GM04504 (cell line): ENCODE measurements around the gene C2orf68.
"Not testable (repeated sequence)": the region's sequence is repeated elsewhere in the genome, so short reads cannot be mapped to it uniquely, and the experiment has no call there.

Experiments
- DNase-seq: peaks from one replicate; pipeline ENCODE4 v3.0.0-alpha.2; 2012; ENCODE audit warnings: low read depth

The C2orf68 gene, protein sequence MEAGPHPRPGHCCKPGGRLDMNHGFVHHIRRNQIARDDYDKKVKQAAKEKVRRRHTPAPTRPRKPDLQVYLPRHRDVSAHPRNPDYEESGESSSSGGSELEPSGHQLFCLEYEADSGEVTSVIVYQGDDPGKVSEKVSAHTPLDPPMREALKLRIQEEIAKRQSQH

DNA sequence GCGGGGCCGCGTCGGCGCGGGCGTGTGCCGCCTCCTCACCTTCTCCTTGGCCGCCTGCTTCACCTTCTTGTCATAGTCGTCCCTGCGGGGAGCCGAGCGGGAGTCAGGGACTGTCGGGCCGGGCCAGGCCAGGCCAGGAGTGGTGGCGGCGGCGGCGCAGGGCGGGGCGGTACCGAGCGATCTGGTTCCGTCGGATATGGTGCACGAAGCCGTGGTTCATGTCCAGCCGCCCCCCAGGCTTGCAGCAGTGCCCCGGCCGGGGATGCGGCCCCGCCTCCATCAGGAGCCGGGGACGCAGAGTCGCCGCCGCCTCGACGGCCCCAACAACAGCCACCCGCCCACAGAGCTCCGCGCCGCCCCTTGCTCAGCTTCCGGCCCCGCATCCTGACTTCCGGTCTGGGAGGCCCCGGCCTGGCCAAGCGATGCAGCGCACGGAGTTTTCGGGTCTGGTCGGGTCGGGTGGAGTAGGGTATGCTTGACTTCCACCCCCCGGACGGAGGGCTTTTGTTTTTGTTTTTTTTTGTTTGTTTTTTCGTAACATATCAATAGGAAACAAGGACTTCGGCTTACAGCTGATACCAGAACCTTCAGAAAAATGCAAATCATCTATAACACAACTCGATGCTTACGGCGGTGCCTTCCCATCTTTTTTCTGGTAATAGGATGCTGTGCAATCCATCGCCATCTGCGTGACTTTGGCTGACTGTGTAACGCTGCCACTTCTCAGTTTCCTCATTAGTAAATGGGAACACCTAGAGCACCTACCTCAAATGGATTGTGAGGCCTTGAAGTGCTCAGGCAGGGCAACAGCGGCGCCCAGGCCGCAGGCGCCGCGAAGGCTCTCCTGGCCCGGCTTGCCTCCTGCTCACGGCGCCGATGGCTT lies at the start of gene C2orf68:
C2orf68 (minus strand) TSS at position 362 of the 883 bp plus-strand sequence; CDS start at position 280, 82 bp downstream.
- DNase-seq: peak; percentile 65

DNA sequence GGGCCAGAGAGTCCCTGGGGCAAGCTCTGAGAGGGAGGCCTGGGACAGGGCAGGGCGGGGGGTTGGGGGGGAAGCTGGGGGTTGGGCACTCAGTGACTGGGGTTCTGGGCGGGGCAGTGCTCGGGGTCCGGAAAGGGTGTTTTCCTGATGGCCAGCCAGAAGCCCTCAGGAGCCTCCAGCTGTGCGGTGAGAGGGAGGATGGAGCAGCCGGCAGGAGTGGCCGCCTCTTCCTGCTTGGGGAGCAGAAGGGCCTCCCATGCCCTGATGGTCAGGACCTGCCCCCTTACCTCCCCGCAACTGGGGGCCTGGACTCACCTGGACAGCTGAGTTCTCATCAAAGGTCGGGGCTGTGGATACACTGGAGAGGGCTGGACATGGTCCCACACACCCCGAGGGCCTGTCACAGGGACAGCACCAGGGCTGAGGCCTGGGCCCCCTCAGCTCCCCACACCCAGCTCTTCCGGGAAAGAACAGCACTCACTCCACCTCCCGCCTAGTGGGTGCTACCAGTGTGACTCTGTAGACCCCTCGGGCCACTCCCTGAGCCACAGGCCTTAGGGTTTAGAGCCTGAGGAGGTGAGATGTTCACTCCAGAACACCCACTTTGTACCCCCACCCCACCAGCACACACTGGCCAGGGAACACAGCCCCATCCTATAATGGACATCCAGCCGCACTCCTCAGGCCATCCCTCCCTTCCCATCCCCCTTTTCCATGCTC lies 49.4 kb upstream of the C2orf68 start:
- no peak for DNase-seq

GRCh38 chr2:85660725-85661124 lies 48.9 kb upstream of the C2orf68 start:
- DNase-seq: no peak

GRCh38 chr2:85660301-85660700 lies 48.4 kb upstream of the C2orf68 start:
- not testable (repeated sequence) for DNase-seq

DNA sequence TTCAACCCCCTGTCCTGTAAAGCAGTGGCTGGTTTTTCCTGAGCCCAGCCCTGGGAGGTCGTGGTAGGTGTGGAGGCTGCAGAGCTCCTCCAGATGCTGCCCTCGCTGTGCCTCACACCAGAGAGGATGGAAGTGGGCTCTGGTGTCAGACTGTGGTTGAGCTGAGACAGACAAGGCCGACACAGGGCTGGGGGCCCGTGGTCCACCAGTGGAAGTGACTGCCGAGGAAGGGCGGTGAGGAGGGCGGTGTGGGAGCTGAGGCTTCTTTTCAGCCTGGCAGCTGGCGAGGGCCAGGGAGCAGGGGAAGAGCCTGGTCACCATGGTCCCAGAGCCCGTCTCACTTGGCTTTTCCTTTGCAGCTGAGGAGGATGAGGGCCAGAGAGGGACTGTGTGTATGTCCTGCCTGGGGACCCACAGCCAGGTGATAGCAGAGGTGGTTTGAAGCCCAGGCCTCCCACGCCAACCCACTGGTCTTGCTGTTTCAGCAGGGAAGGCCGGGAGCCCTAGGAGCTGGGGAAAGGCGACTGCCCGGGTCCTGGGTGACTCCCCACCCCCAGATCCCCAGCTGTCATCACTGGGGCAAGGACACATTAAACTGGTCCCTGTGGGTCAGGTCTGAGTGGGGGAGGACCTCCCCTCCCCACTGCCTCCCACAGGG lies 47.6 kb upstream of the C2orf68 start:
- DNase-seq: no peak

DNA sequence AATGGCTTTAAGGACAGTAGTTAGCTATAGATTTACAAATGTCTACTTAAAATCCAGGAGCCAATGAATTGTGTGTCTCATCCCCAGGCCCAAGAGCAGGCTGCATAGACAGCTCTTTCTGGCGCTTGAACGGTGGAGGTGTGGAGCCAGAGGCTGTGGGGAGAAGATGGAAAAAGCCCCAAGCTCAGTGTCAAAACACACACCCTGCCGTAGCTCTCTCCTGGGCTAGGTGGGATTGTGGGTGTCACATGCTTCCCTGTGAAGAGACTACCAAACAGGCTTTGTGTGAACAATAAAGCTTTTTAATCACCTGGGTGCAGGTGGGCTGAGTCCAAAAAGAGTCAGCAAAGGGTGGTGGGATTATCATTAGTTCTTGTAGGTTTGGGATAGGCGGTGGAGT lies 45.5 kb upstream of the C2orf68 start:
- DNase-seq: not testable (repeated sequence)

GRCh38 chr2:85656468-85656867 lies 44.6 kb upstream of the C2orf68 start:
- no peak for DNase-seq

DNA sequence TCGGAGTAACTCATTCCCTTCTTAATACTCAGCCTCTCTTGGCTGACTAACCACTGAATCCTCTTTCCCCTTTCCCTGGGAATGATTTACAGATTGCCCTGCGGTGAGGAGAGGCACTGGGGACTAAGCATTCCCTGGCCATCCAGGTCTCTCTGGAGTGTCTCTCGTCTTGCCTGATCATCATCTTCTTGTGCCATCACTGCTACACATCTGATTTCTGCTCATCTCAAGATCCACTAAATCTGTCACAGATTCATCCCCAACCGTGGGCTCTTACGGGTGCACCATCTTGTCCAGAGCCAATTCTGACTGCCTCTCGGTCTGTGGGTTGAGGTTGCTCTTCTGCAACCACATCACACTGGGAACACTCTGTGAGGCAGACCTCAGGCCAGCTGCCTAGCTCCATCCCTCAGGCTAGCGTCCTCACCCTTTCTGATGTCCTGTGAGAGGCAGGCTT lies 44.1 kb upstream of the C2orf68 start:
- DNase-seq: peak; percentile 75

- no peak for DNase-seq
Measured at GRCh38 chr2:85653996-85654395, 42.1 kb upstream of the C2orf68 start.

DNA sequence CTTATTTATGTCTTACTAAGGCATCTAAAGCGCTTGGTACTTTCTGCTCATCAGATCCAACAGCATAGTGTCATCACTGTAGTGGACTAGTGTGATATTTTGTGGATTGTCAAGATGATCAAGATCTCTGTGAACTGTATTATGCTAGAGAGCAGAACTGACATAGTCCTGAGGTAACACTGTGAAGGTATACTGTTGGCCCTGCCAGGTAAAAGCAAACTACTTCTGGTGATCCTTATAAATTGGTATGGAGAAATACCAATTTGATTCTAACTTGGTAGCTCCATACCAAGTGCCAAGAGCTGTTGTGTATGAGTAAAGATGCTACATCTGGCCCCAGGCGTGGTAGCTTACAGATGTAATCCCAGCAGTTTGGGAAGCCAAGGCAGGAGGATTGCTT lies 40.2 kb upstream of the C2orf68 start:
- DNase-seq: no peak

GRCh38 chr2:85651097-85651496 lies 39.2 kb upstream of the C2orf68 start:
- DNase-seq: no peak

DNA sequence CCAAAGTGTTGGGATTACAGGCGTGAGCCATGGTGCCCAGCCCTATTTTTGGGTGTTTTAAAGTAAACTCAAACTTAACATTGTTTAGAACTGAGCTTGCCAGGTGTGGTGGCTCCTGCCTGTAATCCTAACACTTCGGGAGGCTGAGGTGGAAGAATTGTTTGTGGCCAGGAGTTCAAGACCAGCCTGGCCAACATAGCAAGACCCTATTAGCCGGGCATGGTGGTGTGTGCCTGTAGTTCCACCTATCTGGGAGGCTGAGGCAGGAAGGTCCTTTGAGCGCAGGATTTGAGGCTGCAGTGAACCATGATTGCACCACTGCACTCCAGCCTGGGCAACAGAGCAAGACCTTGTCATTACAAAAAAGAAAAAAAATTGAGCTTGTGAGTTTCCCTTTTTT lies 38.6 kb upstream of the C2orf68 start:
- DNase-seq: no peak

DNA sequence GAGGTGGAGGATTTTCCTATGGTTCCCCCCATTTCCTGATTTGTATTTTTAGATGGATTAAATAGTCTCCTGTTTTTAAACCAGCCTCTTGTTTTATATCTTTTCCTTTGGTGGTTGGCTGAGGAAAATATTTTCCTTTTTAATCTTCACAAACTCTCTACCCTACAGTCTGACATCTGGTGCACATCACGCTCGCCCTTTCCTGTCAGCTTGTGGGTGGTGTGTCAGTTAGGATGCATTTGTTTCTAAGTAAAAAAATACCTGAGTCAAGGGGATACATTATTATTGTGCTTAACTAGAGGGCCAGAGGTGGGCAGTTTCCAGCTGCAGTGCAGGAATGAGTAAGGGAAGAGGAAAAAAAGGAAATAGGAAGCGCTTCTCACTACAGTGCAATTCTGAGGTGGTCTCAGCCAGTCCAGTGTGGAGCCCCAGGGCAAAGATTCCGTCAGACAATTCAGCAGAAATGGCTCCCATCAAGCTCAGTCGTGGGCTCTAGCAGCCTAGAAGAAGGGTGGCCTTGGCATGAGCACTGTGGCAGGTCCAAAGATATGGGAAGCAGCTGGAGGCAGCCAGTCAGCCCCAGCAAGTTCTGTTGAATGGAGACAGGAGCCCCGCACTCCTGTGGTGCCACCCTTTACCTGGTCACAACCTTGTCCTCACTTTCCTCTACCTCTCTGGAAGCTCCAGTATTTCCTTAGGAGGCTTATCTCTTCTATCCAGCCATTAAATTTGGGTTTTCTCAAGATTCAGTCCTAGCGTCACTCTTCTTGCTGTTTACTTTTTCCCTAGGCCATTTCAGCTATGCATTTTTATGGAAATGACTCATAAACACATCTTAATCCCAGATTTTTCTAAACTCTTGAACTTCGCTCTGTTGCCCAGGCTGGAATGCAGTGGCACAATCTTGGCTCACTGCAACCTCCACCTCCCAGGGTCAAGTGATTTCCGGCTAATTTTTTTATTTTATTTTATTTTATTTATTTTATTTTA lies 37.6 kb upstream of the C2orf68 start:
- no peak for DNase-seq

DNA sequence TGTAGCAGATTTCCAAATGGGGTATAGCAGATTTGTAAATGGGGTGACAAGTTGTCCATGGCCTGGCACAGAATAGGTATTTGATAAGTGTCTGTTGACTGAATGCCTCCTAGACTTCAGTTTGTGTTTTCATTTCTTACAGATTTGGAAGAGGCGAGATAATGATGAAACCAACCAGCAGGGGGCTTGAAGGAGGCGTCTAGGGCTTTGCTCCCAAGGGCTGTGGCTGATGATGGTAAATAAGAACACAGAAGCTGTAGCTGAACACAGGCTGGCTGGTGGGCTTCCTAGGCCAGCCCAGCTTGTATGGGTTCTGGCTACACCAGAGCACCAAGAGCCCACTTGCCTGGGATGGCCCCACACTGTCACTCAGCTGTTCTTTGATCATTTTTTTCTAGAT lies 36.8 kb upstream of the C2orf68 start:
- peak; percentile 44 for DNase-seq

GRCh38 chr2:85647823-85648526 lies 36.1 kb upstream of the C2orf68 start:
- no peak for DNase-seq

DNA sequence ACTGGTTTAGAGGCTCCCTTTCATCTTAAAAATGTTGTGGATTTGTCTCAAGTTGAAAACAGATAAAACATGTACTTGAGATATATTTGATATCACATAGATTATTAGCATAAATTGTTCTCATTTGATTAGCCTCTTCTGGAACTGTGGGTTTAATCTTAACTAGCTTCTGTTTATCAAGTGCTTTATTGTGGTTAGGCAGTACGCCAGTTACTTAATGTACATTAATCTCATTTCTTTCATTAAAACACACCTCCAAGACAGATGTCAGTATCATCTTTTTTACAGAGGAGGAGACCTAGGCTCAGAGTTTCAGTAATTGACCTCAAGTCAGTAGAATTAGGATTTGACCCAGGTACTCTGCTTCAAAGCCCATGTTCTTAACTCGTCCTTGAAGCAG lies 34.3 kb upstream of the C2orf68 start:
- DNase-seq: no peak

DNA sequence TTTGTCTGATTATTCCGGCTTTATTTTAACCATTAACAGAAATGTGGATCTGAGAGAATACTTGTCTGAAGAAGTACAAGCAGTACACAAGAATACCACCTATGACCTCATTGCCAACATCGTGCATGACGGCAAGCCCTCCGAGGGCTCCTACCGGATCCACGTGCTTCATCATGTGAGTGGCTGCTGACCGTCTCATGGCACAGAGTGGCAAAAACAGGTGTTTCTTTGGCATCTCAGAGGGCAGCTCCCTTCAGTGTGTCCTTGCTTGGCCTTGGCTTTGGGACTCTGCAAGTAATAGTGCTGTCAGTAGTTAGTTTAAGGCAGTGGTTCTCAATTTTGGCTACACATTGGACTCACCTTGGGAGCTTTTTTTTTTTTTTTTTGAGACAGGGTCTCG lies 33.0 kb upstream of the C2orf68 start:
- no peak for DNase-seq

GRCh38 chr2:85642725-85643124 lies 30.9 kb upstream of the C2orf68 start:
- DNase-seq: no peak

- no peak for DNase-seq
Measured at GRCh38 chr2:85635636-85636035, 23.8 kb upstream of the C2orf68 start.

- DNase-seq: no peak
Measured at GRCh38 chr2:85635011-85635410, 23.1 kb upstream of the C2orf68 start.
